HCT116 (cell line): ENCODE data around the gene RXRA. TPM values are rescaled to one million over a fixed set of nuclear protein-coding genes. Genes with fewer than 3 reads are reported as not detected.

Experiments
- ATAC-seq: fragments of 200-7000 bp; cut with Tn5 transposase; 2 replicates; pipeline ENCODE4 v1.9.1; 2020; ENCODE audit warnings: mild to moderate bottlenecking, moderate library complexity
- BruUV-seq: library from RNA; stranded (reverse); fragments of 400-500 nt; replicated peaks from 2 replicates; lab custom pipeline; 2021; lab: Mats Ljungman, UMichigan
- CTCF ChIA-PET: fragments of 300-600 bp; sonication (Branson Sonifier 250); formaldehyde crosslinking; loops from one replicate; lab custom pipeline; 2021; ENCODE audit warnings: antibody characterized with exemption; lab: Charles Lee
- POLR2A ChIA-PET: fragments of 300-600, 350-600 bp; sonication (Branson Sonifier 250); formaldehyde crosslinking; loops from one replicate; lab custom pipeline; 2021; ENCODE audit warnings: antibody characterized with exemption; lab: Charles Lee
- RAD21 ChIA-PET, 2 experiments: fragments of 300-600 bp; sonication (Branson Sonifier 250); formaldehyde crosslinking; loops; one replicate each; lab custom pipeline; 2023; ENCODE audit warnings: low total read pairs in 2 of 2; ENCODE audit not compliant: uncharacterized antibody in 2 of 2, unreplicated experiment in 2 of 2, low non-redundant PET in 1 of 2; lab: Charles Lee
- DNase-seq: peaks from one replicate; pipeline ENCODE4 v3.0.0-alpha.2; 2010; ENCODE audit warnings: low read depth, low spot score
- H2AFZ ChIP-seq: fragments of 200-600 bp; shearing (Covaris generic), sonication (generic); 2 replicates; pipeline ENCODE4 v1.6.1; 2017; ENCODE audit warnings: low read depth, mixed run types, mixed read lengths, antibody characterized with exemption, low read length; ENCODE audit not compliant: poor library complexity, severe bottlenecking
- H3K27ac ChIP-seq: 2 replicates; pipeline ENCODE4 v1.5.1; 2012; ENCODE audit warnings: low read depth, low read length
- H3K27me3 ChIP-seq: fragments of 200-600 bp; sonication (generic); 2 replicates; pipeline ENCODE4 v1.6.1; 2016; ENCODE audit warnings: mixed run types, low read length, mixed read lengths; ENCODE audit not compliant: insufficient read depth
- H3K36me3 ChIP-seq, 2 experiments: fragments of 200-500 bp in 1 of 2; fragments of 200-600 bp in 1 of 2; sonication (Bioruptor generic) in 1 of 2; sonication (generic) in 1 of 2; 2 replicates each; pipeline versions ENCODE4 v1.5.1 to v1.6.1; 2014 to 2016; ENCODE audit warnings: low read length in 2 of 2, inconsistent platforms in 1 of 2, mixed read lengths in 1 of 2, mixed run types in 1 of 2; ENCODE audit not compliant: insufficient read depth in 2 of 2, control insufficient read depth in 1 of 2
- H3K4me1 ChIP-seq, 2 experiments: fragments of 200-600 bp in 1 of 2; sonication (generic) in 1 of 2; 2 replicates each; pipeline versions ENCODE4 v1.5.1 to v1.6.1; 2012 to 2017; ENCODE audit warnings: low read length in 2 of 2, inconsistent platforms in 1 of 2, mild to moderate bottlenecking in 1 of 2, mixed read lengths in 1 of 2, mixed run types in 1 of 2, moderate library complexity in 1 of 2; ENCODE audit not compliant: insufficient read depth in 2 of 2, control insufficient read depth in 1 of 2
- H3K4me2 ChIP-seq: fragments of 200-600 bp; sonication (generic); 2 replicates; pipeline ENCODE4 v1.6.1; 2017; ENCODE audit warnings: mixed run types, low read length, mixed read lengths
- H3K4me3 ChIP-seq, 2 experiments: fragments of 200-600 bp in 1 of 2; sonication (generic) in 1 of 2; replicated peaks in 1 of 2; 2 replicates each; pipeline ENCODE4 v1.5.1; 2011 to 2016; ENCODE audit warnings: low read length in 2 of 2, control low read depth in 1 of 2, low read depth in 1 of 2, mild to moderate bottlenecking in 1 of 2, mixed read lengths in 1 of 2, mixed run types in 1 of 2
- H3K79me2 ChIP-seq: fragments of 200-600 bp; sonication (generic); 2 replicates; pipeline ENCODE4 v1.6.1; 2017; ENCODE audit warnings: mild to moderate bottlenecking, mixed run types, low read length, moderate library complexity, mixed read lengths; ENCODE audit not compliant: insufficient read depth
- H3K9ac ChIP-seq: fragments of 200-600 bp; sonication (generic); 2 replicates; pipeline ENCODE4 v1.6.1; 2016; ENCODE audit warnings: low read length, mixed read lengths
- H3K9me2 ChIP-seq: fragments of 200-600 bp; sonication (generic), shearing (Covaris generic); 2 replicates; pipeline ENCODE4 v1.6.1; 2017; ENCODE audit warnings: mixed run types, mild to moderate bottlenecking, moderate library complexity; ENCODE audit not compliant: insufficient read depth
- H3K9me3 ChIP-seq, 2 experiments: fragments of 200-500 bp in 1 of 2; fragments of 200-600 bp in 1 of 2; sonication (Bioruptor generic) in 1 of 2; sonication (generic) in 1 of 2; 2 replicates each; pipeline ENCODE4 v1.6.1; 2014 to 2017; ENCODE audit warnings: low read length in 2 of 2, mixed read lengths in 2 of 2, inconsistent platforms in 1 of 2, low read depth in 1 of 2, mild to moderate bottlenecking in 1 of 2, mixed run types in 1 of 2, moderate library complexity in 1 of 2; ENCODE audit not compliant: control insufficient read depth in 1 of 2, insufficient read depth in 1 of 2
- H4K20me1 ChIP-seq: fragments of 200-600 bp; sonication (generic), shearing (Covaris generic); 2 replicates; pipeline ENCODE4 v1.6.1; 2017; ENCODE audit warnings: mixed run types, mild to moderate bottlenecking, moderate library complexity; ENCODE audit not compliant: insufficient read depth
- ATF3 ChIP-seq: IDR thresholded peaks from 2 replicates; pipeline ENCODE4 v1.6.1; 2012
- CEBPB ChIP-seq: IDR thresholded peaks from 2 replicates; pipeline ENCODE4 v1.6.1; 2012; ENCODE audit warnings: low read depth
- CTCF ChIP-seq, 3 experiments: fragments of 200-600 bp in 1 of 3; sonication (generic) in 1 of 3; IDR thresholded peaks in 2 of 3; conservative IDR thresholded peaks in 1 of 3; 2 replicates each; pipeline ENCODE4 v1.5.1; 2012 to 2017; ENCODE audit warnings: low read depth in 2 of 3, low read length in 2 of 3, antibody characterized with exemption in 1 of 3, borderline replicate concordance in 1 of 3, control low read depth in 1 of 3, mild to moderate bottlenecking in 1 of 3, mixed read lengths in 1 of 3, mixed run types in 1 of 3, moderate library complexity in 1 of 3; ENCODE audit not compliant: insufficient read depth in 1 of 3
- EZH2 ChIP-seq: fragments of 200-600 bp; sonication (generic); IDR thresholded peaks from 2 replicates; pipeline ENCODE4 v1.6.1; 2017; ENCODE audit warnings: antibody characterized with exemption, mixed run types
- FOSL1 ChIP-seq: IDR thresholded peaks from 2 replicates; pipeline ENCODE4 v1.6.1; 2012; ENCODE audit warnings: low read depth
- JUND ChIP-seq: IDR thresholded peaks from 2 replicates; pipeline ENCODE4 v1.6.1; 2012
- POLR2AphosphoS5 ChIP-seq: IDR thresholded peaks from 2 replicates; pipeline ENCODE4 v1.6.1; 2011; ENCODE audit warnings: mild to moderate bottlenecking, low read depth, low read length, moderate library complexity
- RAD21 ChIP-seq: IDR thresholded peaks from 2 replicates; pipeline ENCODE4 v1.6.1; 2012; ENCODE audit warnings: low read depth, mild to moderate bottlenecking
- REST ChIP-seq: IDR thresholded peaks from 2 replicates; pipeline ENCODE4 v1.6.1; 2012; ENCODE audit warnings: low read depth
- SP1 ChIP-seq: IDR thresholded peaks from 2 replicates; pipeline ENCODE4 v1.6.1; 2012; ENCODE audit warnings: low read depth
- SRF ChIP-seq: IDR thresholded peaks from 2 replicates; pipeline ENCODE4 v1.6.1; 2012; ENCODE audit warnings: low read depth
- TCF7L2 ChIP-seq: IDR thresholded peaks from 2 replicates; pipeline ENCODE4 v1.7.0; 2011; ENCODE audit warnings: borderline replicate concordance, inconsistent platforms; ENCODE audit not compliant: insufficient read depth, insufficient read length; ENCODE audit errors: extremely low read depth
- YY1 ChIP-seq: IDR thresholded peaks from 2 replicates; pipeline ENCODE4 v1.6.1; 2011; ENCODE audit warnings: low read length, low read depth, moderate library complexity, mild to moderate bottlenecking; ENCODE audit not compliant: insufficient replicate concordance; ENCODE audit errors: extremely low read depth
- ZFX ChIP-seq: fragments of 450-650 bp; IDR thresholded peaks from 2 replicates; pipeline ENCODE4 v1.6.1; 2017
- ZNF274 ChIP-seq: fragments of 200-500 bp; sonication (Bioruptor generic); IDR thresholded peaks from 2 replicates; pipeline ENCODE4 v1.6.1; 2014; ENCODE audit warnings: mild to moderate bottlenecking, low read depth, low read length, inconsistent platforms
- intact Hi-C: fragments of 100-400 bp; cut with micrococcal nuclease; formaldehyde crosslinking; loops from 2 replicates; pipeline ENCODE4 v1.10.0; 2022
- total RNA-seq: library from RNA; stranded (reverse); gene quantifications from one replicate; pipeline ENCODE4 v1.2.1, GENCODE V29; 2021; ENCODE audit not compliant: unreplicated experiment

RXRA gene
- total RNA-seq, 1 experiment from 2014 or later, result 43.9 TPM

- Histone ChIP-seq H2AFZ (no peak overlapping the region), H3K9me2 (no peaks in the 10 kb centered on the region), H3K36me3 (no peaks in the 10 kb centered on the region), H3K79me2 (no peaks in the 10 kb centered on the region), H4K20me1 (no peaks in the 10 kb centered on the region), H3K27ac (no peak overlapping the region), H3K4me2 (no peak overlapping the region), H3K4me3 (no peak overlapping the region), H3K9me3 (no peaks in the 10 kb centered on the region), H3K9ac (no peak overlapping the region), H3K27me3 (no peaks in the 10 kb centered on the region), H3K4me1 (no peaks in the 10 kb centered on the region)
- intact Hi-C loops, result no loop called here
- no peak for DNase-seq
- no TSS peak for BruUV-seq
- POLR2A ChIA-PET, result no interaction called here
- RAD21 ChIA-PET, result no interaction called here
- CTCF ChIA-PET, result no interaction called here
- TF ChIP-seq SRF (no peak), POLR2AphosphoS5 (no peak), ZNF274 (no peak), CEBPB (no peak), RAD21 (no peak), EZH2 (no peak), CTCF (IDR thresholded peaks at IDR 0.05 in 2 of 3, conservative IDR thresholded peaks at IDR 0.05 in 1 of 3; ENCODE audit: borderline replicate concordance in 1 of 3, insufficient read depth in 1 of 3, low read depth in 2 of 3, low read length in 2 of 3) (no peak), YY1 (no peak), TCF7L2 (no peak), FOSL1 (no peak), ZFX (no peak), SP1 (no peak), REST (no peak), JUND (no peak), ATF3 (no peak)
- ATAC-seq, result no peak
These were observed 34.0 kb upstream of the RXRA start for GRCh38 chr9:134291961-134292871.
